WTC11 (cell line): ENCODE measurements around the gene AGFG2.

ENCODE experiments used
- CBFB ChIP-seq: sonication (generic); formaldehyde crosslinking; IDR thresholded peaks from 2 replicates; pipeline ENCODE4 v1.8.1; 2022; ENCODE audit warnings: mild to moderate bottlenecking, low read depth, missing genetic modification reagents
- ELF4 ChIP-seq: sonication (generic); formaldehyde crosslinking; IDR thresholded peaks from 2 replicates; pipeline ENCODE4 v1.8.1; 2022; ENCODE audit warnings: low read depth, mild to moderate bottlenecking, moderate library complexity, missing genetic modification reagents
- FOXK1 ChIP-seq: sonication (generic); formaldehyde crosslinking; IDR thresholded peaks from 2 replicates; pipeline ENCODE4 v1.8.0; 2022; ENCODE audit warnings: mild to moderate bottlenecking, moderate library complexity, missing genetic modification reagents
- MXD4 ChIP-seq: fragments of 250-450 bp; sonication (Bioruptor Pico); IDR thresholded peaks from 2 replicates; pipeline ENCODE4 v1.8.0; 2021; ENCODE audit warnings: mild to moderate bottlenecking, moderate library complexity, borderline replicate concordance
- NR2C2 ChIP-seq: sonication (generic); formaldehyde crosslinking; IDR thresholded peaks from 2 replicates; pipeline ENCODE4 v1.8.0; 2022; ENCODE audit warnings: mild to moderate bottlenecking, missing genetic modification reagents
- TCF7 ChIP-seq: sonication (generic); formaldehyde crosslinking; IDR thresholded peaks from 2 replicates; pipeline ENCODE4 v1.8.0; 2022; ENCODE audit warnings: mild to moderate bottlenecking, low read depth, missing genetic modification reagents, moderate library complexity
- ZNF121 ChIP-seq: sonication (generic); formaldehyde crosslinking; IDR thresholded peaks from 2 replicates; pipeline ENCODE4 v1.8.0; 2023; ENCODE audit warnings: missing genetic modification reagents
- ZNF232 ChIP-seq: sonication (generic); formaldehyde crosslinking; IDR thresholded peaks from 2 replicates; pipeline ENCODE4 v1.8.0; 2022; ENCODE audit warnings: mild to moderate bottlenecking, missing genetic modification reagents
- TF ChIP-seq, protein P1 (sequence below): fragments of 200-600 bp; IDR thresholded peaks from 2 replicates; pipeline ENCODE4 v1.8.0; 2022; ENCODE audit warnings: antibody characterized with exemption
- TF ChIP-seq, protein P2 (sequence below): sonication (generic); formaldehyde crosslinking; conservative IDR thresholded peaks from 2 replicates; pipeline ENCODE4 v1.8.1; 2022; ENCODE audit warnings: mild to moderate bottlenecking, missing genetic modification reagents
- TF ChIP-seq, protein P3 (sequence below): fragments of 250-450 bp; sonication (Bioruptor Pico); IDR thresholded peaks from 2 replicates; pipeline ENCODE4 v2.1.2; 2022; ENCODE audit warnings: mild to moderate bottlenecking, moderate library complexity
- TF ChIP-seq, protein P4 (sequence below): sonication (generic); formaldehyde crosslinking; IDR thresholded peaks from 2 replicates; pipeline ENCODE4 v1.8.0; 2023; ENCODE audit warnings: missing genetic modification reagents
- TF ChIP-seq, protein P5 (sequence below): sonication (generic); formaldehyde crosslinking; IDR thresholded peaks from 2 replicates; pipeline ENCODE4 v1.8.1; 2022; ENCODE audit warnings: low read depth, missing genetic modification reagents, borderline replicate concordance

DNA sequence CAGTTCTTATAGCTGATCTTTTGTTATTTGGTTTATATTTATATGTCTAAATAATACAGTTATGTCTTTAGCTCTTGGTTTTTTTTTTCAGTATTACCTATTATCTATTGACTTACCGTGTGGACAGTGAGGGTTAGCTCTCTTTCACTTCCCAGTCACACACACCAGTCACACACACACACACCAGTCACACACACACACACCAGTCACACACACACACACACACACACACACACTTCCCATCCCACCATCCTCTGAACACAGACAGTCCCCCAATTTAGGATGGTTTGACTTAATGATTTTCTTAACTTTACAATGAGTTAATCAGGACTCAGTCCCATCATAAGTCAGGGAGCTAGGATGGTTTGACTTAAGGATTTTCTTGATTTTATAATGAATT lies 18.9 kb upstream of the AGFG2 start:
- TF ChIP-seq, protein P1, sequence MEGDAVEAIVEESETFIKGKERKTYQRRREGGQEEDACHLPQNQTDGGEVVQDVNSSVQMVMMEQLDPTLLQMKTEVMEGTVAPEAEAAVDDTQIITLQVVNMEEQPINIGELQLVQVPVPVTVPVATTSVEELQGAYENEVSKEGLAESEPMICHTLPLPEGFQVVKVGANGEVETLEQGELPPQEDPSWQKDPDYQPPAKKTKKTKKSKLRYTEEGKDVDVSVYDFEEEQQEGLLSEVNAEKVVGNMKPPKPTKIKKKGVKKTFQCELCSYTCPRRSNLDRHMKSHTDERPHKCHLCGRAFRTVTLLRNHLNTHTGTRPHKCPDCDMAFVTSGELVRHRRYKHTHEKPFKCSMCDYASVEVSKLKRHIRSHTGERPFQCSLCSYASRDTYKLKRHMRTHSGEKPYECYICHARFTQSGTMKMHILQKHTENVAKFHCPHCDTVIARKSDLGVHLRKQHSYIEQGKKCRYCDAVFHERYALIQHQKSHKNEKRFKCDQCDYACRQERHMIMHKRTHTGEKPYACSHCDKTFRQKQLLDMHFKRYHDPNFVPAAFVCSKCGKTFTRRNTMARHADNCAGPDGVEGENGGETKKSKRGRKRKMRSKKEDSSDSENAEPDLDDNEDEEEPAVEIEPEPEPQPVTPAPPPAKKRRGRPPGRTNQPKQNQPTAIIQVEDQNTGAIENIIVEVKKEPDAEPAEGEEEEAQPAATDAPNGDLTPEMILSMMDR: no peak
- TF ChIP-seq TCF7 (CRISPR knock-in tag): no peak
- TF ChIP-seq, protein P2, sequence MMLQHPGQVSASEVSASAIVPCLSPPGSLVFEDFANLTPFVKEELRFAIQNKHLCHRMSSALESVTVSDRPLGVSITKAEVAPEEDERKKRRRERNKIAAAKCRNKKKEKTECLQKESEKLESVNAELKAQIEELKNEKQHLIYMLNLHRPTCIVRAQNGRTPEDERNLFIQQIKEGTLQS (CRISPR knock-in tag): no peak
- TF ChIP-seq, protein P3, sequence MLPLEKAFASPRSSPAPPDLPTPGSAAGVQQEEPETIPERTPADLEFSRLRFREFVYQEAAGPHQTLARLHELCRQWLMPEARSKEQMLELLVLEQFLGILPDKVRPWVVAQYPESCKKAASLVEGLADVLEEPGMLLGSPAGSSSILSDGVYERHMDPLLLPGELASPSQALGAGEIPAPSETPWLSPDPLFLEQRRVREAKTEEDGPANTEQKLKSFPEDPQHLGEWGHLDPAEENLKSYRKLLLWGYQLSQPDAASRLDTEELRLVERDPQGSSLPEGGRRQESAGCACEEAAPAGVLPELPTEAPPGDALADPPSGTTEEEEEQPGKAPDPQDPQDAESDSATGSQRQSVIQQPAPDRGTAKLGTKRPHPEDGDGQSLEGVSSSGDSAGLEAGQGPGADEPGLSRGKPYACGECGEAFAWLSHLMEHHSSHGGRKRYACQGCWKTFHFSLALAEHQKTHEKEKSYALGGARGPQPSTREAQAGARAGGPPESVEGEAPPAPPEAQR (CRISPR knock-in tag): no peak
- no peak for TF ChIP-seq CBFB (CRISPR knock-in tag)
- TF ChIP-seq MXD4 (CRISPR knock-in tag): no peak
- no peak for TF ChIP-seq FOXK1 (CRISPR knock-in tag)
- no peak for TF ChIP-seq ZNF232 (CRISPR knock-in tag)
- TF ChIP-seq ZNF121 (CRISPR knock-in tag): no peak
- TF ChIP-seq NR2C2 (CRISPR knock-in tag): no peak
- TF ChIP-seq, protein P4, sequence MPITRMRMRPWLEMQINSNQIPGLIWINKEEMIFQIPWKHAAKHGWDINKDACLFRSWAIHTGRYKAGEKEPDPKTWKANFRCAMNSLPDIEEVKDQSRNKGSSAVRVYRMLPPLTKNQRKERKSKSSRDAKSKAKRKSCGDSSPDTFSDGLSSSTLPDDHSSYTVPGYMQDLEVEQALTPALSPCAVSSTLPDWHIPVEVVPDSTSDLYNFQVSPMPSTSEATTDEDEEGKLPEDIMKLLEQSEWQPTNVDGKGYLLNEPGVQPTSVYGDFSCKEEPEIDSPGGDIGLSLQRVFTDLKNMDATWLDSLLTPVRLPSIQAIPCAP (CRISPR knock-in tag): no peak
- TF ChIP-seq ELF4 (CRISPR knock-in tag): no peak
- TF ChIP-seq, protein P5, sequence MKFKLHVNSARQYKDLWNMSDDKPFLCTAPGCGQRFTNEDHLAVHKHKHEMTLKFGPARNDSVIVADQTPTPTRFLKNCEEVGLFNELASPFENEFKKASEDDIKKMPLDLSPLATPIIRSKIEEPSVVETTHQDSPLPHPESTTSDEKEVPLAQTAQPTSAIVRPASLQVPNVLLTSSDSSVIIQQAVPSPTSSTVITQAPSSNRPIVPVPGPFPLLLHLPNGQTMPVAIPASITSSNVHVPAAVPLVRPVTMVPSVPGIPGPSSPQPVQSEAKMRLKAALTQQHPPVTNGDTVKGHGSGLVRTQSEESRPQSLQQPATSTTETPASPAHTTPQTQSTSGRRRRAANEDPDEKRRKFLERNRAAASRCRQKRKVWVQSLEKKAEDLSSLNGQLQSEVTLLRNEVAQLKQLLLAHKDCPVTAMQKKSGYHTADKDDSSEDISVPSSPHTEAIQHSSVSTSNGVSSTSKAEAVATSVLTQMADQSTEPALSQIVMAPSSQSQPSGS (CRISPR knock-in tag): no peak
